ENCODE data around the gene FBXL20. TPM values are rescaled to one million over a fixed set of nuclear protein-coding genes. Genes with fewer than 3 reads are reported as not detected.
"Not testable (repeated sequence)": the region's sequence is repeated elsewhere in the genome, so short reads cannot be mapped to it uniquely, and the experiment has no call there.

Gene FBXL20
- total and polyA plus RNA-seq, 10 of the 15 experiments (the other 5 are each of a cell fraction or from before 2014, with no cell fraction given), result 1.2 to 8.3 (median 4.4) TPM

DNA sequence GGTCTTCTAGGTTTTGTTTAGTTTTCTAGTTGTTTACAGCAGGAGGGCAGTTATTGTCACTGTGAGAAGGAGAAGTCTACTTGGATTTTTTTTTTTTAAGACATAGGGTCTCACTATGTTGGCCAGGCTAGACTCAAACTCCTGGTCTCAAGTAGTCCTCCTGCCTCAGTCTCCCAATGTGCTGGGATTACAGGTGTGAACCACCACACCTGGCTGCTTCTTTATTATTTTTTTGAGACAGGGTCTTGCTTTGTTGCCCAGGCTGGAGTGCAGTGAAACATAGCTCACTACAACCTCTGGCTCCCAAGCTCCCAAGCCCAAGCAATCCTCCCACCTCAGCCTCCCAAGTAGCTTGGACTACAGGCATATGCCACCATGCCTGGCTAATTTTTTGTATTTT lies 107.4 kb downstream of the FBXL20 start:
- no TSS peak for BruUV-seq (replicated peaks)
- POLR2A ChIA-PET, result interaction anchor here (0.6 kb wide), 1 partner anchor 18 kb away, joined by 3 read pairs; no protein-coding TSS in a partner anchor

DNA sequence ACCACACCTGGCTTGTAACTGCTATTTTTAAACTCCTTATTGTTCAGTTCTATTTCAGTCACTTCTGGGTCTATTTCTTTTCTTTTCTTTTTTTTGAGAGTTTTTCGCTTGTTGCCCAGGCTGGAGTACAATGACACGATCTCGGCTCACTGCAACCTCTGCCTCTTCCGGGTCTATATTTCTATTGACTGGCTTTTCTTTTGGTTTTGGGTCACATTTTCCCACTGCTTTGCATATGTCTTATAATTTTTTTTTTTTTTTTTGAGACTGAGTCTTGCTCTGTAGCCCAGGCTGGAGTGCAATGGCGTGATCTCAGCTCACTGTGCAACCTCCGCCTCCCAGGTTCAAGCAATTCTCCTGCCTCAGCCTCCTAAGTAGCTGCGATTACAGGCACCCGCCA lies 108.9 kb downstream of the FBXL20 start:
- H3K4me3 ChIP-seq; H3K9me3 ChIP-seq (replicated peaks; ENCODE audit: control insufficient read depth, insufficient read depth, low read length); H3K27me3 ChIP-seq (replicated peaks in 1 of 2; ENCODE audit: control insufficient read depth in 2 of 2, insufficient read depth in 2 of 2, low read length in 1 of 2); in situ Hi-C loops (cut with MboI); intact Hi-C loops (cut with micrococcal nuclease; ENCODE audit: unreplicated experiment); H2AFZ ChIP-seq (ENCODE audit: control insufficient read depth, low read depth, low read length); H3K4me1 ChIP-seq (ENCODE audit: control insufficient read depth, insufficient read depth, low read length); DNase-seq (ENCODE audit: low read depth, low spot score); H3K79me2 ChIP-seq (ENCODE audit: control insufficient read depth, insufficient read depth, low read length); H4K20me1 ChIP-seq (ENCODE audit: control insufficient read depth, insufficient read depth); ATAC-seq; SMC1A ChIA-PET (ENCODE audit: uncharacterized antibody, unreplicated experiment); H3K4me2 ChIP-seq (ENCODE audit: control insufficient read depth, insufficient read depth); H3K27ac ChIP-seq (ENCODE audit: control insufficient read depth, insufficient read depth); H3K36me3 ChIP-seq (ENCODE audit: control insufficient read depth in 2 of 2, insufficient read depth in 2 of 2, low read length in 1 of 2); BruUV-seq (replicated peaks); FAIRE-seq; H3K9ac ChIP-seq (ENCODE audit: control insufficient read depth, insufficient read depth, low read length): not testable (repeated sequence)
- ChIA-PET CTCF (interaction anchor here (1.3 kb wide), 1 partner anchor 10 kb away, joined by 3 read pairs; no protein-coding TSS in a partner anchor), POLR2A (interaction anchor here (1.0 kb wide), 1 partner anchor 10 kb away, joined by 3 read pairs; no protein-coding TSS in a partner anchor), RAD21 (ENCODE audit: unreplicated experiment) (interaction anchor here (0.5 kb wide), 1 partner anchor 92 kb away, joined by 3 read pairs; the partner anchor contains the start of gene RPL19)
- 67% methylated on average over 8 of the region's 8 CpGs for WGBS (ENCODE audit: insufficient coverage, insufficient replicate concordance, low lambda C conversion rate, missing lambda C conversion rate)

More for the DNA sequence above, 107.4 kb downstream of the FBXL20 start:
- Histone ChIP-seq H3K27me3 (replicated peaks in 1 of 2; ENCODE audit: control insufficient read depth in 2 of 2, insufficient read depth in 2 of 2, low read length in 1 of 2) (no peaks in the 10 kb centered on the region), H4K20me1 (ENCODE audit: control insufficient read depth, insufficient read depth) (no peaks in the 10 kb centered on the region), H3K27ac (ENCODE audit: control insufficient read depth, insufficient read depth) (no peak overlapping the region), H3K36me3 (ENCODE audit: control insufficient read depth in 2 of 2, insufficient read depth in 2 of 2, low read length in 1 of 2) (peaks cover 0 to 3% of the 10 kb centered on the region in 2 experiments; a peak in 1 of 4 replicates), H3K79me2 (ENCODE audit: control insufficient read depth, insufficient read depth, low read length) (no peaks in the 10 kb centered on the region), H3K4me2 (ENCODE audit: control insufficient read depth, insufficient read depth) (no peak overlapping the region), H2AFZ (ENCODE audit: control insufficient read depth, low read depth, low read length) (no peak overlapping the region), H3K9ac (ENCODE audit: control insufficient read depth, insufficient read depth, low read length) (no peak overlapping the region), H3K9me3 (replicated peaks; ENCODE audit: control insufficient read depth, insufficient read depth, low read length) (no peaks in the 10 kb centered on the region), H3K4me1 (ENCODE audit: control insufficient read depth, insufficient read depth, low read length) (no peaks in the 10 kb centered on the region), H3K4me3 (no peak overlapping the region)
- intact Hi-C loops (cut with micrococcal nuclease; ENCODE audit: unreplicated experiment) (no loop called here), in situ Hi-C loops (cut with MboI) (no loop called here)
- RAD21 ChIA-PET (ENCODE audit: unreplicated experiment), result no interaction called here
- FAIRE-seq (no peak), ATAC-seq (no peak), DNase-seq (ENCODE audit: low read depth, low spot score) (no peak)
- CTCF ChIA-PET, result no interaction called here
- SMC1A ChIA-PET (ENCODE audit: uncharacterized antibody, unreplicated experiment), result no interaction called here
- TF ChIP-seq CBX5 (IDR thresholded peaks at IDR 0.05; ENCODE audit: low read depth) (no peak), DPF2 (IDR thresholded peaks at IDR 0.05) (no peak), BACH1 (IDR thresholded peaks at IDR 0.05; ENCODE audit: borderline replicate concordance) (no peak), NFXL1 (IDR thresholded peaks at IDR 0.05; ENCODE audit: borderline replicate concordance) (no peak), CBFB (IDR thresholded peaks at IDR 0.05; ENCODE audit: low read depth) (no peak), BHLHE40 (IDR thresholded peaks at IDR 0.05; ENCODE audit: borderline replicate concordance in 1 of 2, low read depth in 2 of 2, low read length in 1 of 2) (no peak), ATF7 (IDR thresholded peaks at IDR 0.05; ENCODE audit: low read depth) (no peak), NR2F1 (conservative IDR thresholded peaks at IDR 0.05) (no peak), JUND (IDR thresholded peaks at IDR 0.05; ENCODE audit: low read depth, low read length) (no peak)
- TF ChIP-seq, protein P1, sequence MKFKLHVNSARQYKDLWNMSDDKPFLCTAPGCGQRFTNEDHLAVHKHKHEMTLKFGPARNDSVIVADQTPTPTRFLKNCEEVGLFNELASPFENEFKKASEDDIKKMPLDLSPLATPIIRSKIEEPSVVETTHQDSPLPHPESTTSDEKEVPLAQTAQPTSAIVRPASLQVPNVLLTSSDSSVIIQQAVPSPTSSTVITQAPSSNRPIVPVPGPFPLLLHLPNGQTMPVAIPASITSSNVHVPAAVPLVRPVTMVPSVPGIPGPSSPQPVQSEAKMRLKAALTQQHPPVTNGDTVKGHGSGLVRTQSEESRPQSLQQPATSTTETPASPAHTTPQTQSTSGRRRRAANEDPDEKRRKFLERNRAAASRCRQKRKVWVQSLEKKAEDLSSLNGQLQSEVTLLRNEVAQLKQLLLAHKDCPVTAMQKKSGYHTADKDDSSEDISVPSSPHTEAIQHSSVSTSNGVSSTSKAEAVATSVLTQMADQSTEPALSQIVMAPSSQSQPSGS (IDR thresholded peaks at IDR 0.05; ENCODE audit: low read length), result no peak

DNA sequence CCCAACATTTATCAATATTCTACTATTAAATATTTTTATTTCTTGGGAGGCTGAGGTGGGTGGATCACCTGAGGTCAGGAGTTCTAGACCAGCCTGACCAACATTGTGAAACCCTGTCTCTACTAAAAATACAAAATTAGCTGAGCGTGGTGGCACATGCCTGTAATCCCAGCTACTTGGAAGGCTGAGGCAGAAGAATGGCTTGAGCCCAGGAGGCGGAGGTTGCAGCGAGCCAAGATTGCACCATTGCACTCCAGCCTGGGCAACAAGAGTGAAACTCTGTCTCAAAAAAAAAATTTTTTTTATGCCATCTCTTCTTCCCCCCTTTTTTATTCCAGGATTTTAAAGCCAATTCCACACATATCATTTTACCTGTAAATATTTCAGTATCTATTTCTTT lies 114.9 kb downstream of the FBXL20 start:
- POLR2A ChIA-PET, result interaction anchor here (0.8 kb wide), 1 partner anchor 66 kb away, joined by 6 read pairs; no protein-coding TSS in a partner anchor
- H3K4me3 ChIP-seq; H3K4me1 ChIP-seq (ENCODE audit: control insufficient read depth, insufficient read depth, low read length); FAIRE-seq; RAD21 ChIA-PET (ENCODE audit: unreplicated experiment); H3K79me2 ChIP-seq (ENCODE audit: control insufficient read depth, insufficient read depth, low read length); ATAC-seq; H3K4me2 ChIP-seq (ENCODE audit: control insufficient read depth, insufficient read depth); H3K27ac ChIP-seq (ENCODE audit: control insufficient read depth, insufficient read depth); H4K20me1 ChIP-seq (ENCODE audit: control insufficient read depth, insufficient read depth); H3K36me3 ChIP-seq (ENCODE audit: control insufficient read depth in 2 of 2, insufficient read depth in 2 of 2, low read length in 1 of 2); H3K27me3 ChIP-seq (replicated peaks in 1 of 2; ENCODE audit: control insufficient read depth in 2 of 2, insufficient read depth in 2 of 2, low read length in 1 of 2); SMC1A ChIA-PET (ENCODE audit: uncharacterized antibody, unreplicated experiment); H2AFZ ChIP-seq (ENCODE audit: control insufficient read depth, low read depth, low read length); BruUV-seq (replicated peaks); H3K9ac ChIP-seq (ENCODE audit: control insufficient read depth, insufficient read depth, low read length); CTCF ChIA-PET; in situ Hi-C loops (cut with MboI); H3K9me3 ChIP-seq (replicated peaks; ENCODE audit: control insufficient read depth, insufficient read depth, low read length); DNase-seq (ENCODE audit: low read depth, low spot score): not testable (repeated sequence)
- WGBS (ENCODE audit: insufficient coverage, insufficient replicate concordance, low lambda C conversion rate, missing lambda C conversion rate), result 100% methylated on average over 3 of the region's 3 CpGs
- intact Hi-C loops (cut with micrococcal nuclease; ENCODE audit: unreplicated experiment), result loop anchor here (10.0 kb wide), 1 partner anchor 58 kb away; no protein-coding TSS in a partner anchor

All from GM12878 (cell line).